Smooth muscle cell of the umbilical artery (primary cell): ENCODE results near the gene MYH10. TPM values are rescaled to one million over a fixed set of nuclear protein-coding genes. Genes with fewer than 3 reads are reported as not detected.

Source experiments
- total RNA-seq: library from RNA; depleted of rRNA; stranded (reverse); fragments of >200 nt; gene quantifications from 2 replicates; pipeline ENCODE4 v1.2.3, GENCODE V29; 2014

MYH10 gene
- 166 and 185 TPM in 2 replicates for total RNA-seq

DNA sequence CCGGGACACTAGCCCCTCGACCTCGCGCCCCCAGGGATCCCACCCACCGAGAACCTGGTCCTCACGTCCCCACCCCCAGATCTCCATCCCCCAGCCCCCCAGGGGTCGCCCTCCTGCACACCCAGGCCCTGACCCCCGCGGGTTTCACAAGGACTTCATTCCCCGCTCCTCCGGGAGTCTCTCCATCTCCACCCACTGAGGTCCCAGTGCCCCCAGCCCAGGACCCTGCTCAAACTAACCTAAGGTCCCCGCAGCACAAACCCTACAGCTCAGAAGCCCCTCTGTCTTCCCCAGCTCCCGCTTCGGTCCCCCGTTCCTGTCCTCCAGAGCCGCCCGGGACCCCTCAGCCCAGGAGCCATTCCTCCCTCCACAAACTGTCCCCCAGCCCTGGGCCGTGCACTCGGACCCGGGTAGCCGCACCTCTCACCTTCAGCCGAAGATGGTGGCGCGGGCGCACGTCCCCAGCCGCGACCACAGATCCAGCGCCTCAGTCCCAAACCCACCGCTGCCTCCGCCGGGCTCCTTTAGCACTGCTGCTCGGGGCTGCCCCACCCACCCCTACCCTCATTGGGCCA lies at the start of gene MYH10:
Gene MYH10, minus strand, starts transcription at position 499 of the 575 bp plus-strand sequence. CDS start 7,479 bp downstream, outside the sequence.

DNA sequence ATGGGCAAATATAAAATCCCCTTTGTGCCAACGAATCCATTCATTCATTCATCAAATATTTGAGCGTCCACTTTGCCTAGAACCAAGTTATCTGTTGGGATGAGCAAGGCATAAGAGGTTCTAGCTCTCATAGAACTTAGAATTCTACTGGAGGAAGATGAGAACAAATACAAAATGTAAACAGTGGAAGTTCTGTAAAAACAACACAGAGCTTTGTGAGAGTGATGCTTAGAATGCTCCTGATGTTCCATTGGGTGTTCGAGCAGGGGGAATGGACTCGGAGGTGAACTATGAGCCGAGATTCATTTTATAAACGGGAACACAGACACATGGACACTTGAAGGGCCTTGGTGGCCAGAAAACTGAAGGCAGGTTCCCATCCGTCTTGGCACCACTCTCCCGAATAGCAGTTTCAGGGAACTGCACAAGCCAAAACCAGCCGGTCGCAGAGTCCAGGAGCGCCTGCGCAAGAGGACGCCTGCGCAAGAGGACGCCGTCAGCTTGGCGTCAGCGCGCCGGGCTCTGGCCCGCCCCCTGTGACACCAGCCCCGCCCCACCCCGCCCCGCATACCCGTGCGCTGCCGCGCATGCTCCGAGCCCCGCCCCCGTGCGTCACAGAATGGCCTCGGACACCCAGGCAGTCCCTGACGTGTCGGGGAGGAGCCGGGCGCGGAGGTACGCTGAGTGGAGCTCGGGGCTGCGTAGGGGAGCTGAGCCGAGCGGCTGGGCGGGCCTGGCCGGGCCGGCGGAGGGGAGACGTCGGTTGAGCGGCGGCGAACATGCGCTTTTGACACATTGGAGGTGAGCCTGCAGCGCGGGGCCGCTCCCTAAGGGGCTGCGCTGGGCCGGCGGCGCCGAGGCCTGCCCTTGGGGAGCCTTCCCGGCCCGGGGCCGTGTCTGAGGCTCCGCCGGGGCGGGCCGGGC lies 195.0 kb downstream of the MYH10 start, which contains the start of gene NDEL1:
Gene NDEL1, plus strand, starts transcription at position 640 of the 924 bp plus-strand sequence. CDS start 8,388 bp downstream, outside the sequence.

Other genes with a start within 250 kb of the MYH10 start
- gene RPL26, start 247.5 kb downstream of the MYH10 start, total RNA-seq, result 1,578 and 4,116 TPM in 2 replicates
- gene RNF222, start 232.9 kb downstream of the MYH10 start, total RNA-seq, result not detected in 2 replicates
- 50.5 and 89.8 TPM in 2 replicates for gene NDEL1, start 194.8 kb downstream of the MYH10 start, total RNA-seq
- not detected in 2 replicates for gene CCDC42, start 114.1 kb upstream of the MYH10 start, total RNA-seq
- not detected in 2 replicates for gene SPDYE4, start 127.8 kb upstream of the MYH10 start, total RNA-seq
- gene MFSD6L, start 168.6 kb upstream of the MYH10 start, total RNA-seq, result not detected in 2 replicates
- gene PIK3R6, start 236.9 kb upstream of the MYH10 start, total RNA-seq, result not detected in 2 replicates